GM21717 (cell line): ENCODE data around the gene PLD4.
"Not testable (repeated sequence)": the region's sequence is repeated elsewhere in the genome, so short reads cannot be mapped to it uniquely, and the experiment has no call there.

Source experiments
- ATAC-seq: cut with Tn5 transposase; IDR thresholded peaks from one replicate; pipeline ENCODE4 v1.9.1; 2021; ENCODE audit warnings: mild to moderate bottlenecking, moderate library complexity; ENCODE audit not compliant: unreplicated experiment

Gene PLD4

GRCh38 chr14:104924421-104925213 lies at the start of gene PLD4:
TSS of gene PLD4 (plus strand) at chr14:104924879. CDS start at chr14:104927141, 2,262 bp downstream.
- no peak for ATAC-seq

GRCh38 chr14:104875412-104875751 lies 49.3 kb upstream of the PLD4 start:
- no peak for ATAC-seq

GRCh38 chr14:104875811-104876210 lies 48.9 kb upstream of the PLD4 start:
- no peak for ATAC-seq

- no peak for ATAC-seq
Measured at GRCh38 chr14:104876251-104876699, 48.4 kb upstream of the PLD4 start.

GRCh38 chr14:104877066-104877805 lies 47.4 kb upstream of the PLD4 start:
- no peak for ATAC-seq

- no peak for ATAC-seq
Measured at GRCh38 chr14:104877806-104878550, 46.7 kb upstream of the PLD4 start.

GRCh38 chr14:104878582-104878981 lies 46.1 kb upstream of the PLD4 start:
- ATAC-seq, result no peak

GRCh38 chr14:104879201-104879982 lies 45.3 kb upstream of the PLD4 start:
- ATAC-seq, result no peak

GRCh38 chr14:104879983-104880565 lies 44.6 kb upstream of the PLD4 start:
- no peak for ATAC-seq

- ATAC-seq, result no peak
Measured at GRCh38 chr14:104880584-104881210, 44.0 kb upstream of the PLD4 start.

GRCh38 chr14:104881369-104881979 lies 43.2 kb upstream of the PLD4 start:
- no peak for ATAC-seq

- no peak for ATAC-seq
Measured at GRCh38 chr14:104882325-104882973, 42.2 kb upstream of the PLD4 start.

- ATAC-seq, result no peak
Measured at GRCh38 chr14:104882991-104883660, 41.6 kb upstream of the PLD4 start.

GRCh38 chr14:104883681-104884361 lies 40.9 kb upstream of the PLD4 start:
- no peak for ATAC-seq

GRCh38 chr14:104884381-104884780 lies 40.3 kb upstream of the PLD4 start:
- ATAC-seq, result not testable (repeated sequence)

- no peak for ATAC-seq
Measured at GRCh38 chr14:104885031-104885972, 39.4 kb upstream of the PLD4 start.
